GM21360 (cell line): Measurements from ENCODE around the gene PARP14.
"Not testable (repeated sequence)": the region's sequence is repeated elsewhere in the genome, so short reads cannot be mapped to it uniquely, and the experiment has no call there.

Experiments
- ATAC-seq: cut with Tn5 transposase; IDR thresholded peaks from one replicate; pipeline ENCODE4 v1.9.1; 2021; ENCODE audit warnings: mild to moderate bottlenecking, moderate library complexity; ENCODE audit not compliant: unreplicated experiment

The PARP14 gene

GRCh38 chr3:122719273-122719921 lies 38.8 kb downstream of the PARP14 start:
- ATAC-seq, result no peak

- no peak for ATAC-seq
These were observed 44.5 kb downstream of the PARP14 start for GRCh38 chr3:122725106-122725505.

GRCh38 chr3:122727294-122727693 lies 46.7 kb downstream of the PARP14 start:
- ATAC-seq, result no peak

GRCh38 chr3:122727766-122728165 lies 47.1 kb downstream of the PARP14 start:
- ATAC-seq, result no peak

DNA sequence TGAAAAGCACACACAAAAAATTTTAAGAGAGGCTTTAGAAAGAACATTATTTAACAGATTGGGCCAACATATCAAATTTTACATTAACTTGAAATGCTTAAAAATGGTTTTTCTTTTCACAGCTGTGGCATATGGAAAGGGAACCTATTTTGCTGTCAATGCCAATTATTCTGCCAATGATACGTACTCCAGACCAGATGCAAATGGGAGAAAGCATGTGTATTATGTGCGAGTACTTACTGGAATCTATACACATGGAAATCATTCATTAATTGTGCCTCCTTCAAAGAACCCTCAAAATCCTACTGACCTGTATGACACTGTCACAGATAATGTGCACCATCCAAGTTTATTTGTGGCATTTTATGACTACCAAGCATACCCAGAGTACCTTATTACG lies 47.5 kb downstream of the PARP14 start:
- no peak for ATAC-seq

DNA sequence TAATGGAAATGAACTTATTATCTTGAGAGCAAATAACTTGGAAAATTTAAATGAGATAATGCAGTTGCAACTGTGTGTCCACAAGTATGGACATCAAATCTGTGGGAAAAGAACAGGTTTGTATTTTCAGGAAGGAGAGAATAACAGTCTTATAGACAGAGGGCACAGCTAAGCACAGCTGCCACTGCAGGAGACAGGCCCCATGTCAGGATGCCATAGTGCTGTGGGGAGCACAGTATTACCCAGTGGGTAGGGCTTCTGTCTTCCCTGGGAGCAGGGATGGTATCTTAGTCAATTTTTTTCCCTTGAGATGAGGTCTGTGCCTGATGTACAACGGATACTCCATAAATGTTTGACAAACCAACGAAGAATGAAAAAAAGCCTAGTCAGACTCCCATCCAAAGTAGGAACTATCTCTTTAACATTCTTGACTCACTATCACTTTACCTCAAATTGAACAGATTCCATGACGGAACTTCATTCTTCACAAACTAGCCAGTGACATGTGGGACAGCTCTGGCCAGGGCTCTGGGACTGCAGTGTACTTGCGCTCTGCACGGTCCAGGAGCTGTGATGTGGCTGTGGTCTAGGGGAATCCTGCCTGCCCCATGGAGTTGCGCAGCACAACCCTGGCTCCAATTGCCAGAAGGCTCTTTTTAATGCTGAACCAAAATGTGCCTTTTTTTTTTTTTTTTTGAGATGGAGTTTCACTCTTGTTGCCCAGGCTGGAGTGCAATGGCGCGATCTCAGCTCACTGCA lies 48.3 kb downstream of the PARP14 start:
- no peak for ATAC-seq

DNA sequence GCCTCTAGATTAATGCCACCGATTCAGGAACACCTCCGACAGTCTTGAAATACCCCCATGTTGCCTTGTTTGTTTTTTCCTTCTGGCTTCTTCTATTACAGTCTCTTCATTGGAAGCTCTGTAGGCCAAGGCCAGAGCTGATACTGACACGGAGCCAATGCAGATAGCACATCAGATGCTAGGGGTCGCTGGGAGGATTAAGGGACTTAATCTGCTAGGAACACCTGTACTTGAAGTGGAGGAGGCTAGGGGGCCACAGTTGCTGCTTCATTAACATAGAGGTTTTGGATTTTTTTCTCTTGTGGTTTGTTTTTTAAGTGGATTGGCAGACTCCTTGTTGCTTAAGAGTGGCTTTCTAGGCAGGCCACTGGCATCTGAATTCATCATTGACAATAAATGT lies 49.6 kb downstream of the PARP14 start:
- ATAC-seq, result no peak

- not testable (repeated sequence) for ATAC-seq
These were observed 52.3 kb downstream of the PARP14 start for GRCh38 chr3:122732682-122733525.

DNA sequence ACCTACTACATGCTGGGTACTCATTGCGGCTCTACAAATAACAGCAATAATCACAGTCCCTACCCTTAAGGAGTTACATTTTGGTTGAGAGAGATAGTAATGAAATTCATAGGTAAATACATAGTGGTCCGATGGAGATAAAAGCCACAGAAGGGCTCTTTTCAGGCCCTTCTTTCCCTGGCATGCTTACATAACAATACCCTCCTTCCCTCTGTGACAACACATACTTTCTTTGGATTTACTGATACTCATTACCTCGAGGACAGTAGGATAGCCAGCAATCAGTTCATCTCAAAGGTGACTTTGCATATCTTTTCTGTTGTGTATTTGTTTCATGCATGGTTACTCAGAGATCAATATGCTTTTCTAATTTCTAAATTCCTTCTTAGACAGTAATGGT lies 58.5 kb downstream of the PARP14 start:
- ATAC-seq, result no peak

- no peak for ATAC-seq
These were observed 61.6 kb downstream of the PARP14 start for GRCh38 chr3:122742234-122742633.

GRCh38 chr3:122743581-122744120 lies 63.0 kb downstream of the PARP14 start:
- ATAC-seq, result no peak

- ATAC-seq, result no peak
These were observed 64.9 kb downstream of the PARP14 start for GRCh38 chr3:122745369-122746021.

- ATAC-seq, result not testable (repeated sequence)
These were observed 66.7 kb downstream of the PARP14 start for GRCh38 chr3:122747295-122747694.

- no peak for ATAC-seq
These were observed 67.7 kb downstream of the PARP14 start for GRCh38 chr3:122748347-122748746.

DNA sequence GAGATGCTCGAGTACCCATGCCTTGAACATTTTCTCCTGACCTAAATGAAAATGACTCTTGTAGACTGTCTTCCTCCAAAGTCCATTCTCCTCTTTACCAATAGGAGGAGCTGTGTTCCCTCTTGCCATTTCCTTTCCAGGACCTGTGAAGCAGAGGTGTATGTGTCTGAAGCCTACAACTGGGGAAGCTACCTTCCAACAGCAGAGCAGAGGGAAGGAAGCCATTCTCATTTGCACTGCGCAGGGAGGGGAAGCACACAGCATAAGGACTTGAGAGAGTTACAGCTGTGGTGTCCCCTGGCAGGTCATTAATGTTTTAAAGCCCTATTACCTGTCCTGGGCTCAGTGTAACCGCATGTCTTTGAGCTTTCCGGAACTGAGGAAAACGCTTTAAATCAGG lies 74.3 kb downstream of the PARP14 start:
- ATAC-seq, result no peak

DNA sequence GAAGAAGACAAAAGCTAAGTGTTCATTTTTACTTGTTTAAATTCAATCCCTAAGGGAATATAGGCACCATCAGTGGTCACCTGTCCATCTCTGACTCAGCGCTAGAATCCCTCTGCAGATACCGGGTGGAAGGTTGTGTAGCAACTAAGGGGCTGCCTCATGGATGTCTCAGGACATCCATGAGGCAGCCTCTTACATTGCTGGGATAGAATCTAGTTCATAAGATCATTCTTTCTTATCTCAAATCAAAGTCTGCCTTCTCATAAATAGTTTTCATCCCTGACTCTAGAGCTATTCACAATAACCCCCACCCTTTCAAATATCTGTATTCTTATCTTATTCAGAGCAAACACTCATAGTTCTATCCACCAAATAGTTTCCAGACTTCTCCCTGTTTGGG lies 74.9 kb downstream of the PARP14 start:
- ATAC-seq, result no peak

GRCh38 chr3:122758877-122759560 lies 78.4 kb downstream of the PARP14 start:
- no peak for ATAC-seq

- no peak for ATAC-seq
These were observed 80.0 kb downstream of the PARP14 start for GRCh38 chr3:122760453-122761271.

DNA sequence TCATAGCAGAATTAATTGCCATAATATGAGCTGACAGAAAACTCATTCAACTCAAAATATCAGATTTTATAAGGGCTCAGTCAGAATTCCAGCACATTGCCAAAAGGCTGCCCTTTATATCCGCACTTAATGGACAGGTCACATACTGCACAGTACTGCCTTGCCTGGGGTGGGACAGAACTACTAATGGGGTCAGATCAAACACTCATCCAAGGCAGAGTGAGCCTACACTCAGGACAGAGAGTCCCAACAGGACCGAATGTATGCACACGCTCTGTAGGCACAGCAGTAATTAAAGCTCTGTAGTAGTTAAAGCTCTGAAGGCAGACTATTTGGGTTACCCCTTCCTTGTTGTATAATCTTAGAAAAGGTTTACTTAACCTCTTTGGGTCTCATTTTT lies 85.8 kb downstream of the PARP14 start:
- ATAC-seq, result no peak
